Endothelial cell of umbilical vein (primary cell): Measurements from ENCODE around the gene SUGCT. TPM values are rescaled to one million over a fixed set of nuclear protein-coding genes. Genes with fewer than 3 reads are reported as not detected.

Source experiments
- BruUV-seq: library from RNA; stranded (reverse); fragments of 400-500 nt; replicated peaks from 2 replicates; lab custom pipeline; 2021; lab: Mats Ljungman, UMichigan
- CTCF ChIA-PET: fragments of 300-600, 350-600 bp; sonication (Branson Sonifier 250); formaldehyde crosslinking; loops from one replicate; lab custom pipeline; 2021; ENCODE audit warnings: antibody characterized with exemption, inconsistent platforms; lab: Charles Lee
- POLR2A ChIA-PET: fragments of 300-600, 350-600 bp; sonication (Branson Sonifier 250); formaldehyde crosslinking; loops from one replicate; lab custom pipeline; 2021; ENCODE audit warnings: antibody characterized with exemption, inconsistent platforms; lab: Charles Lee
- DNase-seq: peaks from one replicate; pipeline ENCODE4 v3.0.0-alpha.2; 2011; ENCODE audit warnings: low read depth, low spot score
- FAIRE-seq: peaks from 2 replicates; lab custom pipeline; 2011; peaks lifted over from hg19 to GRCh38; lab: Jason Lieb, UNC
- H2AFZ ChIP-seq: 2 replicates; pipeline ENCODE4 v1.6.0; 2012; ENCODE audit warnings: low read depth, low read length, control low read depth, inconsistent platforms
- H3K27ac ChIP-seq: 2 replicates; pipeline ENCODE4 v1.5.1; 2011; ENCODE audit warnings: low read depth, mild to moderate bottlenecking, control low read depth, low read length, moderate library complexity; ENCODE audit not compliant: insufficient read depth
- H3K27me3 ChIP-seq, 2 experiments: 2 replicates each; pipeline versions ENCODE4 v1.6.0 to v1.6.1; 2011; ENCODE audit warnings: low read length in 2 of 2, mixed read lengths in 1 of 2; ENCODE audit not compliant: control insufficient read depth in 2 of 2, insufficient read depth in 2 of 2
- H3K36me3 ChIP-seq, 2 experiments: 2 replicates in 1 of 2; 3 replicates in 1 of 2; pipeline ENCODE4 v1.5.1; 2011; ENCODE audit warnings: low read length in 2 of 2, mild to moderate bottlenecking in 1 of 2, moderate library complexity in 1 of 2; ENCODE audit not compliant: control insufficient read depth in 2 of 2, insufficient read depth in 2 of 2; ENCODE audit errors: extremely low read depth in 1 of 2
- H3K4me1 ChIP-seq: 3 replicates; pipeline ENCODE4 v1.5.1; 2011; ENCODE audit warnings: mild to moderate bottlenecking, low read length; ENCODE audit not compliant: control insufficient read depth, insufficient read depth; ENCODE audit errors: extremely low read depth
- H3K4me2 ChIP-seq: 2 replicates; pipeline ENCODE4 v1.6.1; 2011; ENCODE audit warnings: low read length, control low read depth, mixed read lengths; ENCODE audit not compliant: insufficient read depth
- H3K4me3 ChIP-seq, 3 experiments: fragments of 200-600 bp in 1 of 3; sonication (generic), shearing (Covaris generic) in 1 of 3; replicated peaks in 1 of 3; 2 replicates each; pipeline ENCODE4 v1.5.1; 2011 to 2016; ENCODE audit warnings: control low read depth in 3 of 3, low read length in 3 of 3, mild to moderate bottlenecking in 2 of 3, inconsistent platforms in 1 of 3, low read depth in 1 of 3, moderate library complexity in 1 of 3; ENCODE audit not compliant: insufficient read depth in 1 of 3
- H3K79me2 ChIP-seq: 2 replicates; pipeline ENCODE4 v1.6.0; 2012; ENCODE audit warnings: low read length, inconsistent platforms; ENCODE audit not compliant: control insufficient read depth, insufficient read depth
- H3K9ac ChIP-seq: replicated peaks from 2 replicates; pipeline ENCODE3; 2011; ENCODE audit warnings: low read length, control low read depth; ENCODE audit not compliant: insufficient read depth; ENCODE audit errors: extremely low read depth
- H3K9me1 ChIP-seq: replicated peaks from 3 replicates; pipeline ENCODE4 v1.6.0; 2011; ENCODE audit warnings: mild to moderate bottlenecking, low read length; ENCODE audit not compliant: control insufficient read depth, insufficient read depth; ENCODE audit errors: extremely low read depth
- H3K9me3 ChIP-seq: replicated peaks from 2 replicates; pipeline ENCODE4 v1.5.1; 2012; ENCODE audit warnings: low read length, inconsistent platforms; ENCODE audit not compliant: control insufficient read depth, insufficient read depth
- H4K20me1 ChIP-seq: replicated peaks from 2 replicates; pipeline ENCODE3; 2011; ENCODE audit warnings: mild to moderate bottlenecking, low read length; ENCODE audit not compliant: control insufficient read depth, insufficient read depth; ENCODE audit errors: extremely low read depth
- CTCF ChIP-seq, 2 donors: IDR thresholded peaks; 1 replicate in 1 of 2; 2 replicates in 1 of 2; pipeline ENCODE4 v1.5.1; 2011; ENCODE audit warnings: low read length in 2 of 2, mild to moderate bottlenecking in 2 of 2, moderate library complexity in 2 of 2, control low read depth in 1 of 2, inconsistent platforms in 1 of 2, low read depth in 1 of 2; ENCODE audit not compliant: insufficient read depth in 1 of 2; ENCODE audit errors: extremely low read depth in 1 of 2
- EZH2 ChIP-seq: IDR thresholded peaks from 2 replicates; pipeline ENCODE4 v1.6.1; 2012; ENCODE audit warnings: borderline replicate concordance, low read depth, mild to moderate bottlenecking, moderate library complexity, low read length, inconsistent platforms; ENCODE audit not compliant: severe bottlenecking
- FOS ChIP-seq: IDR thresholded peaks from 2 replicates; pipeline ENCODE4 v1.6.1; 2011; ENCODE audit warnings: mild to moderate bottlenecking, low read length, moderate library complexity, borderline replicate concordance; ENCODE audit not compliant: insufficient read depth
- GATA2 ChIP-seq: IDR thresholded peaks from 2 replicates; pipeline ENCODE4 v1.7.0; 2011; ENCODE audit warnings: low read depth, mild to moderate bottlenecking, moderate library complexity, mixed read lengths, low read length; ENCODE audit not compliant: insufficient read length, insufficient read depth
- JUN ChIP-seq: IDR thresholded peaks from 2 replicates; pipeline ENCODE4 v1.6.1; 2011; ENCODE audit warnings: borderline replicate concordance, low read depth; ENCODE audit not compliant: insufficient read length, insufficient read depth
- MAX ChIP-seq: IDR thresholded peaks from 2 replicates; pipeline ENCODE4 v1.6.1; 2011; ENCODE audit not compliant: insufficient read depth, insufficient read length
- MYC ChIP-seq: IDR thresholded peaks from one replicate; pipeline ENCODE4 v1.6.1; 2011; ENCODE audit warnings: mild to moderate bottlenecking, low read depth, low read length
- POLR2A ChIP-seq: IDR thresholded peaks from 2 replicates; pipeline ENCODE4 v1.6.1; 2012; ENCODE audit warnings: low read depth, mild to moderate bottlenecking, control low read depth, low read length
- POLR2AphosphoS5 ChIP-seq: IDR thresholded peaks from 2 replicates; pipeline ENCODE4 v1.6.1; 2012; ENCODE audit warnings: low read depth, mild to moderate bottlenecking, control low read depth, low read length, moderate library complexity; ENCODE audit not compliant: insufficient read depth
- dilution Hi-C: fragments of 300-500 bp; cut with MboI; formaldehyde crosslinking; loops from one replicate; pipeline ENCODE4 v1.15.0; 2019; ENCODE audit warnings: low sequenced_read_pairs; ENCODE audit not compliant: extremely low pct_ligation_motif_present
- intact Hi-C: fragments of 100-400 bp; cut with micrococcal nuclease; formaldehyde crosslinking; loops from one replicate; pipeline ENCODE4 v1.10.0; 2022
- polyA plus RNA-seq, 4 experiments: library from polyadenylated mRNA; depleted of rRNA in 3 of 4; stranded (reverse) in 3 of 4; unstranded in 1 of 4; fragments of >200 nt; gene quantifications; 2 replicates each; pipeline versions ENCODE4 v1.2.1 to v1.2.3, GENCODE V29; 2011 to 2012; ENCODE audit warnings: missing spikeins in 1 of 4
- total RNA-seq: library from RNA; stranded (reverse); gene quantifications from 2 replicates; pipeline ENCODE4 v1.2.3, GENCODE V29; 2021

Gene SUGCT
- total and polyA plus RNA-seq, 2 donors (not counting 3 experiments of a cell fraction or from before 2014, with no cell fraction given): 1.2 to 1.4 TPM

- ChIA-PET CTCF (no interaction called here), POLR2A (no interaction called here)
- no peak for FAIRE-seq
- dilution Hi-C loops: no loop called here
- Histone ChIP-seq H3K79me2 (no peaks in the 10 kb centered on the region), H3K27ac (no peak overlapping the region), H3K9ac (no peak overlapping the region), H3K4me2 (no peak overlapping the region), H3K36me3 (no peaks in the 10 kb centered on the region), H3K9me3 (no peaks in the 10 kb centered on the region), H4K20me1 (no peaks in the 10 kb centered on the region), H2AFZ (no peak overlapping the region), H3K9me1 (no peaks in the 10 kb centered on the region), H3K27me3 (no peaks in the 10 kb centered on the region), H3K4me3 (no peak overlapping the region), H3K4me1 (no peaks in the 10 kb centered on the region)
- no TSS peak for BruUV-seq
- intact Hi-C loops: no loop called here
- DNase-seq: no peak
- TF ChIP-seq FOS (no peak), MAX (no peak), CTCF (IDR thresholded peaks at IDR 0.05; ENCODE audit: extremely low read depth in 1 of 2, insufficient read depth in 1 of 2, low read depth in 1 of 2, low read length in 2 of 2) (no peak)
These were observed 237.1 kb downstream of the SUGCT start for GRCh38 chr7:40371806-40372440.

GRCh38 chr7:40374575-40374974 is 239.8 kb downstream of the SUGCT start:
- BruUV-seq: no TSS peak
- H3K9me3 ChIP-seq: no peaks in the 10 kb centered on the region
- POLR2A ChIA-PET: no interaction called here
- TF ChIP-seq GATA2 (no peak), CTCF (IDR thresholded peaks at IDR 0.05; ENCODE audit: extremely low read depth in 1 of 2, insufficient read depth in 1 of 2, low read depth in 1 of 2, low read length in 2 of 2) (no peak), FOS (no peak), POLR2AphosphoS5 (no peak), EZH2 (no peak), MYC (no peak), JUN (no peak), MAX (no peak), POLR2A (no peak)
- dilution Hi-C loops: no loop called here
- H3K4me2 ChIP-seq: no peak overlapping the region
- no peak overlapping the region for H2AFZ ChIP-seq
- no peaks in the 10 kb centered on the region for H3K4me1 ChIP-seq
- CTCF ChIA-PET: no interaction called here
- no peaks in the 10 kb centered on the region for H3K27me3 ChIP-seq
- H3K9me1 ChIP-seq: no peaks in the 10 kb centered on the region
- no peaks in the 10 kb centered on the region for H4K20me1 ChIP-seq
- no peaks in the 10 kb centered on the region for H3K36me3 ChIP-seq
- no peak overlapping the region for H3K9ac ChIP-seq
- no peaks in the 10 kb centered on the region for H3K79me2 ChIP-seq
- intact Hi-C loops: no loop called here
- DNase-seq: no peak
- no peak overlapping the region for H3K27ac ChIP-seq
- FAIRE-seq: no peak
- no peak overlapping the region for H3K4me3 ChIP-seq
